H1 (cell line): ENCODE data around the gene MOG. TPM values are rescaled to one million over a fixed set of nuclear protein-coding genes. Genes with fewer than 3 reads are reported as not detected.
"Not testable (repeated sequence)": the region's sequence is repeated elsewhere in the genome, so short reads cannot be mapped to it uniquely, and the experiment has no call there.

Source experiments
- CTCF ChIA-PET: fragments of 300-600 bp; sonication (Branson Sonifier 250); formaldehyde crosslinking; loops from one replicate; lab custom pipeline; 2021; ENCODE audit not compliant: partially characterized antibody; lab: Charles Lee
- POLR2A ChIA-PET: fragments of 300-600 bp; sonication (Branson Sonifier 250); formaldehyde crosslinking; loops from one replicate; lab custom pipeline; 2021; ENCODE audit warnings: inconsistent platforms; ENCODE audit not compliant: partially characterized antibody; lab: Charles Lee
- DNase-seq, 2 experiments: peaks; one replicate each; pipeline versions ENCODE4 v3.0.0 to v3.0.0-alpha.2; 2010 to 2022; ENCODE audit warnings: low spot score in 2 of 2, low read depth in 1 of 2, mixed read lengths in 1 of 2
- FAIRE-seq: peaks from 2 replicates; lab custom pipeline; 2011; peaks lifted over from hg19 to GRCh38; lab: Jason Lieb, UNC
- H2AFZ ChIP-seq: 2 replicates; pipeline ENCODE4 v1.8.1; 2012; ENCODE audit warnings: low read length, inconsistent platforms
- H2AK5ac ChIP-seq: 2 replicates; pipeline ENCODE4 v1.6.1; 2013; ENCODE audit warnings: low read depth, low read length
- H2BK120ac ChIP-seq: replicated peaks from 2 replicates; pipeline ENCODE3; 2013; ENCODE audit warnings: low read depth, low read length, inconsistent platforms
- H2BK12ac ChIP-seq: 2 replicates; pipeline ENCODE4 v1.6.1; 2013; ENCODE audit warnings: low read depth, low read length
- H2BK15ac ChIP-seq: 2 replicates; pipeline ENCODE4 v1.6.1; 2013; ENCODE audit warnings: low read length
- H2BK20ac ChIP-seq: 2 replicates; pipeline ENCODE4 v1.6.1; 2013; ENCODE audit warnings: low read length
- H2BK5ac ChIP-seq: 2 replicates; pipeline ENCODE4 v1.6.1; 2013; ENCODE audit warnings: low read depth, low read length
- H3K14ac ChIP-seq: 2 replicates; pipeline ENCODE4 v1.6.1; 2013; ENCODE audit warnings: inconsistent platforms; ENCODE audit not compliant: insufficient read length
- H3K18ac ChIP-seq: 2 replicates; pipeline ENCODE4 v1.6.1; 2013; ENCODE audit warnings: low read length; ENCODE audit errors: extremely low read depth
- H3K23ac ChIP-seq: 2 replicates; pipeline ENCODE4 v1.6.1; 2013; ENCODE audit warnings: inconsistent platforms; ENCODE audit not compliant: insufficient read length
- H3K23me2 ChIP-seq: 2 replicates; pipeline ENCODE4 v1.6.1; 2013; ENCODE audit warnings: low read depth, low read length
- H3K27ac ChIP-seq: 2 replicates; pipeline ENCODE4 v1.6.1; 2011; ENCODE audit warnings: low read depth, low read length, inconsistent platforms
- H3K27me3 ChIP-seq, 4 experiments: replicated peaks in 1 of 4; 1 replicate in 1 of 4; 2 replicates in 3 of 4; pipeline versions ENCODE4 v1.6.1 to v1.8.1; 2011 to 2013; ENCODE audit warnings: low read length in 3 of 4, mild to moderate bottlenecking in 3 of 4, inconsistent platforms in 2 of 4, mixed read lengths in 2 of 4, moderate library complexity in 1 of 4; ENCODE audit not compliant: control insufficient read depth in 3 of 4, insufficient read depth in 3 of 4; ENCODE audit errors: extremely low read depth in 1 of 4
- H3K36me3 ChIP-seq, 4 experiments: 2 replicates each; pipeline versions ENCODE4 v1.6.1 to v1.8.1; 2011 to 2013; ENCODE audit warnings: mild to moderate bottlenecking in 4 of 4, low read length in 3 of 4, moderate library complexity in 2 of 4, control low read depth in 1 of 4, inconsistent platforms in 1 of 4; ENCODE audit not compliant: insufficient read depth in 4 of 4, control insufficient read depth in 2 of 4
- H3K4ac ChIP-seq: replicated peaks from 2 replicates; pipeline ENCODE3; 2013; ENCODE audit warnings: low read length, low read depth, mixed read lengths, inconsistent platforms; ENCODE audit not compliant: insufficient read length
- H3K4me1 ChIP-seq, 4 experiments: replicated peaks in 1 of 4; 1 replicate in 1 of 4; 2 replicates in 3 of 4; pipeline versions ENCODE4 v1.6.1 to v1.8.1; 2011 to 2013; ENCODE audit warnings: low read length in 3 of 4, inconsistent platforms in 2 of 4, mixed read lengths in 1 of 4; ENCODE audit not compliant: insufficient read depth in 4 of 4, control insufficient read depth in 3 of 4
- H3K4me2 ChIP-seq, 2 experiments: 2 replicates each; pipeline versions ENCODE4 v1.6.1 to v1.8.1; 2011 to 2013; ENCODE audit warnings: low read depth in 2 of 2, low read length in 2 of 2, control low read depth in 1 of 2, inconsistent platforms in 1 of 2, mild to moderate bottlenecking in 1 of 2; ENCODE audit not compliant: insufficient read depth in 1 of 2
- H3K4me3 ChIP-seq, 4 experiments: fragments of 200-600, 300-600 bp in 1 of 4; sonication (generic), shearing (Covaris generic), sonication (Bioruptor Twin) in 1 of 4; 2 replicates each; pipeline versions ENCODE4 v1.5.1 to v1.8.1; 2011 to 2016; ENCODE audit warnings: low read length in 4 of 4, low read depth in 3 of 4, control low read depth in 2 of 4, inconsistent platforms in 2 of 4, mild to moderate bottlenecking in 2 of 4, mixed read lengths in 1 of 4, moderate library complexity in 1 of 4; ENCODE audit not compliant: insufficient read depth in 2 of 4; ENCODE audit errors: extremely low read depth in 1 of 4
- H3K56ac ChIP-seq: replicated peaks from 2 replicates; pipeline ENCODE3; 2013; ENCODE audit warnings: low read depth, mild to moderate bottlenecking, mixed read lengths, low read length, inconsistent platforms; ENCODE audit not compliant: insufficient read length
- H3K79me1 ChIP-seq: 2 replicates; pipeline ENCODE4 v1.6.1; 2013; ENCODE audit warnings: low read depth, low read length, control low read depth
- H3K79me2 ChIP-seq, 2 experiments: 2 replicates each; pipeline versions ENCODE4 v1.6.1 to v1.8.1; 2012 to 2013; ENCODE audit warnings: low read length in 2 of 2, mild to moderate bottlenecking in 2 of 2, inconsistent platforms in 1 of 2; ENCODE audit not compliant: insufficient read depth in 2 of 2, control insufficient read depth in 1 of 2
- H3K9ac ChIP-seq, 4 experiments: replicated peaks in 1 of 4; 1 replicate in 1 of 4; 2 replicates in 3 of 4; pipeline versions ENCODE4 v1.6.1 to v1.8.1; 2011 to 2013; ENCODE audit warnings: low read depth in 3 of 4, low read length in 3 of 4, control low read depth in 2 of 4, mild to moderate bottlenecking in 2 of 4, moderate library complexity in 2 of 4, inconsistent platforms in 1 of 4; ENCODE audit errors: extremely low read depth in 1 of 4
- H3K9me3 ChIP-seq, 2 experiments: 2 replicates each; pipeline versions ENCODE4 v1.6.1 to v1.8.1; 2012 to 2013; ENCODE audit warnings: mild to moderate bottlenecking in 2 of 2, moderate library complexity in 2 of 2, control low read depth in 1 of 2, inconsistent platforms in 1 of 2, low read depth in 1 of 2, low read length in 1 of 2, mixed read lengths in 1 of 2; ENCODE audit not compliant: insufficient read depth in 2 of 2
- H4K20me1 ChIP-seq, 2 experiments: replicated peaks in 1 of 2; 2 replicates each; pipeline versions ENCODE3 to v1.8.1; 2011 to 2013; ENCODE audit warnings: inconsistent platforms in 2 of 2, low read length in 2 of 2, mild to moderate bottlenecking in 1 of 2; ENCODE audit not compliant: insufficient read depth in 2 of 2, control insufficient read depth in 1 of 2
- H4K5ac ChIP-seq: 2 replicates; pipeline ENCODE4 v1.6.1; 2013; ENCODE audit warnings: low read length, low read depth, mixed read lengths, inconsistent platforms; ENCODE audit not compliant: insufficient read length
- H4K8ac ChIP-seq: 2 replicates; pipeline ENCODE4 v1.8.0; 2013; ENCODE audit warnings: mild to moderate bottlenecking, moderate library complexity, low read length, inconsistent platforms; ENCODE audit not compliant: insufficient read depth; ENCODE audit errors: extremely low read depth
- H4K91ac ChIP-seq: replicated peaks from 2 replicates; pipeline ENCODE3; 2013; ENCODE audit warnings: low read length, mixed read lengths, inconsistent platforms; ENCODE audit not compliant: insufficient read length
- WGBS, 2 experiments: shearing (Covaris generic) in 1 of 2; methylation state at CpG; one replicate each; pipeline versions ENCODE4 v1.1.6 to v1.1.7; 2013 to 2015; ENCODE audit warnings: low lambda C conversion rate in 2 of 2, mixed read lengths in 2 of 2, inconsistent platforms in 1 of 2, low coverage in 1 of 2, missing lambda C conversion rate in 1 of 2; ENCODE audit not compliant: insufficient replicate concordance in 2 of 2, insufficient coverage in 1 of 2, insufficient read length in 1 of 2; ENCODE audit errors: extremely low coverage in 1 of 2, missing lambda C conversion rate in 1 of 2; 5-methylcytosine and 5-hydroxymethylcytosine counted together
- polyA plus RNA-seq, 7 experiments: library from polyadenylated mRNA; depleted of rRNA in 3 of 7; stranded (reverse) in 5 of 7; unstranded in 2 of 7; fragments of >200 nt in 5 of 7; fragments of 200-250 nt in 2 of 7; gene quantifications; 1 replicate in 5 of 7; 2 replicates in 1 of 7; 4 replicates in 1 of 7; pipeline versions ENCODE4 v1.2.1 to v1.2.3, GENCODE V29; 2011 to 2013; ENCODE audit warnings: missing spikeins in 2 of 7, mixed read lengths in 2 of 7
- total RNA-seq: library from RNA; stranded (reverse); fragmentation: NEBNext Ultra II Directional; extraction: Animal tissue kit (Norgen Biotek cat#: 25700); gene quantifications from 2 replicates; pipeline ENCODE4 v1.2.1, GENCODE V29; 2021

MOG gene
- total and polyA plus RNA-seq, 2 of the 8 experiments (the other 6 are each of a cell fraction or from before 2014, with no cell fraction given), result 0.17 to 0.86 TPM

DNA sequence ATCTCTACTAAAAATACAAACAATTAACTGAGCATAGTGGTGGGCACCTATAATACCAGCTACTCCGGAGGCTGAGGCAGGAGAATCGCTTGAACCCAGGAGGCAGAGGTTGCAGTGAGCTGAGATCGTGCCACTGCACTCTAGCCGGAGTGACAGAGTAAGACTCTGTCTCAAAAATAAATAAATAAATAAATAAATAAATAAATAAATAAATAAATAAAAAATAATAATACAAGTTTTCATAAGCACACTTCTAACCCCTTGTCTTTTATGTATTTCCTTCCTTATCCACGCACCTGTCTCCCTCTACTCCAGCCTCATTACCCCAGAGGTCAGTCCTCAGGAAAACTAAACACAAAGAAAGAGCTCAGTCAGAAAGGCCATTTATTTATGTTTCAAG, 15.2 kb downstream of the MOG start:
- H2AFZ ChIP-seq, H3K79me2 ChIP-seq, H3K27me3 ChIP-seq, H2AK5ac ChIP-seq, H3K23ac ChIP-seq, H3K27ac ChIP-seq, H3K4me1 ChIP-seq, H3K14ac ChIP-seq, H2BK120ac ChIP-seq, H3K18ac ChIP-seq, H3K56ac ChIP-seq, H3K4me2 ChIP-seq, H2BK15ac ChIP-seq, H4K8ac ChIP-seq, H3K9ac ChIP-seq, DNase-seq, H4K20me1 ChIP-seq, FAIRE-seq, H2BK12ac ChIP-seq, H3K79me1 ChIP-seq, H3K4ac ChIP-seq, H3K23me2 ChIP-seq, H2BK5ac ChIP-seq, H4K5ac ChIP-seq, H4K91ac ChIP-seq, H3K9me3 ChIP-seq, H3K4me3 ChIP-seq, H2BK20ac ChIP-seq, H3K36me3 ChIP-seq: not testable (repeated sequence)
- CTCF ChIA-PET, result interaction anchor here (1.0 to 9.4 kb wide), 9 partner anchors 8 to 155 kb away, joined by 3 to 104 read pairs (median 6); no protein-coding TSS in a partner anchor
- POLR2A ChIA-PET, result interaction anchor here (0.6 to 1.9 kb wide), 4 partner anchors 10 to 24 kb away, joined by 3 to 12 read pairs (median 4); no protein-coding TSS in a partner anchor
- 81% methylated on average over 5 of the region's 5 CpGs; no CpG with 5 or more reads in 1 of the 2 experiments for WGBS, 2 experiments
